ENCODE measurements around the gene CCDC13. TPM values are rescaled to one million over a fixed set of nuclear protein-coding genes. Genes with fewer than 3 reads are reported as not detected.

Gene CCDC13
- total and polyA plus RNA-seq, 4 donors: 0.42 to 2.3 (median 1.0) TPM

- H3K27me3 ChIP-seq (ENCODE audit: control insufficient read depth in 4 of 4, insufficient read depth in 4 of 4, low read length in 3 of 4): no peaks in the 10 kb centered on the region
- H3K4me3 ChIP-seq (ENCODE audit: low read depth in 1 of 3, low read length in 3 of 3): peak overlapping the region; percentile 67 to 88 (median 77)
- peak; percentile 63 for DNase-seq (ENCODE audit: low spot score)
- 20% methylated on average over 23 of the region's 23 CpGs for WGBS
- TF ChIP-seq FOXA1 (IDR thresholded peaks at IDR 0.05) (no peak), RAD21 (IDR thresholded peaks at IDR 0.05) (no peak), ATF3 (IDR thresholded peaks at IDR 0.05) (peak; percentile 33), SP1 (IDR thresholded peaks at IDR 0.05) (peak; percentile 34), MAX (IDR thresholded peaks at IDR 0.05) (peak; percentile 41), RXRA (IDR thresholded peaks at IDR 0.05) (peak; percentile 70 to 75), HNF4G (IDR thresholded peaks at IDR 0.05) (no peak), GABPA (IDR thresholded peaks at IDR 0.05 in 1 of 2, conservative IDR thresholded peaks at IDR 0.05 in 1 of 2) (peak in 1 of 2 donors; percentile 69), HNF4A (conservative IDR thresholded peaks at IDR 0.05) (peak; percentile 16 to 60), FOXA2 (IDR thresholded peaks at IDR 0.05) (peak; percentile 54), YY1 (IDR thresholded peaks at IDR 0.05) (peak; percentile 68), JUND (IDR thresholded peaks at IDR 0.05) (peak in 1 of 2 donors; percentile 13), ZBTB33 (IDR thresholded peaks at IDR 0.05) (peak; percentile 56), EGR1 (IDR thresholded peaks at IDR 0.05; ENCODE audit: low read depth in 2 of 2) (no peak)
- H3K9ac ChIP-seq (ENCODE audit: low read depth in 1 of 2, low read length in 2 of 2): peak overlapping the region; percentile 61 to 81
- peaks cover 2 to 39% (median 21%) of the 10 kb centered on the region in 4 donors for H3K4me1 ChIP-seq (ENCODE audit: control insufficient read depth in 4 of 4, insufficient read depth in 4 of 4, low read length in 3 of 4)
- H3K27ac ChIP-seq (ENCODE audit: low read depth in 1 of 2, low read length in 2 of 2): peak overlapping the region; percentile 93 to 95
- no peaks in the 10 kb centered on the region for H3K36me3 ChIP-seq (ENCODE audit: control insufficient read depth in 4 of 4, insufficient read depth in 3 of 4, low read depth in 1 of 4, low read length in 3 of 4)
- H3K9me3 ChIP-seq (ENCODE audit: control insufficient read depth in 4 of 4, low read length in 3 of 4): no peaks in the 10 kb centered on the region
Measured at GRCh38 chr3:42805141-42805821, 32.2 kb upstream of the CCDC13 start.

- no peak for DNase-seq (ENCODE audit: low spot score)
- H3K4me1 ChIP-seq (ENCODE audit: control insufficient read depth in 4 of 4, insufficient read depth in 4 of 4, low read length in 3 of 4): peaks cover 2 to 43% (median 21%) of the 10 kb centered on the region in 4 donors
- peak overlapping the region; percentile 93 to 95 for H3K27ac ChIP-seq (ENCODE audit: low read depth in 1 of 2, low read length in 2 of 2)
- no peaks in the 10 kb centered on the region for H3K9me3 ChIP-seq (ENCODE audit: control insufficient read depth in 4 of 4, low read length in 3 of 4)
- no peak for TF ChIP-seq GABPA (IDR thresholded peaks at IDR 0.05 in 1 of 2, conservative IDR thresholded peaks at IDR 0.05 in 1 of 2)
- no peak for TF ChIP-seq RAD21 (IDR thresholded peaks at IDR 0.05)
- TF ChIP-seq JUND (IDR thresholded peaks at IDR 0.05): no peak
- TF ChIP-seq CTCF (IDR thresholded peaks at IDR 0.05; ENCODE audit: low read depth, low read length, missing input control): no peak
- no peak for TF ChIP-seq RXRA (IDR thresholded peaks at IDR 0.05)
- no peak for TF ChIP-seq FOXA1 (IDR thresholded peaks at IDR 0.05)
- TF ChIP-seq MAX (IDR thresholded peaks at IDR 0.05): no peak
- peak overlapping the region; percentile 61 to 81 for H3K9ac ChIP-seq (ENCODE audit: low read depth in 1 of 2, low read length in 2 of 2)
- peak overlapping the region; percentile 67 to 88 (median 77) for H3K4me3 ChIP-seq (ENCODE audit: low read depth in 1 of 3, low read length in 3 of 3)
- H3K36me3 ChIP-seq (ENCODE audit: control insufficient read depth in 4 of 4, insufficient read depth in 3 of 4, low read depth in 1 of 4, low read length in 3 of 4): no peaks in the 10 kb centered on the region
- under 1% methylated on average over 13 of the region's 13 CpGs for WGBS
- H3K27me3 ChIP-seq (ENCODE audit: control insufficient read depth in 4 of 4, insufficient read depth in 4 of 4, low read length in 3 of 4): no peaks in the 10 kb centered on the region
Measured at GRCh38 chr3:42804831-42805132, 31.7 kb upstream of the CCDC13 start.

Measured in liver (tissue), 9 donors.